GM19455 (cell line): ENCODE results near the gene CCR5AS.

ENCODE experiments used
- ATAC-seq: cut with Tn5 transposase; IDR thresholded peaks from one replicate; pipeline ENCODE4 v1.9.1; 2021; ENCODE audit not compliant: unreplicated experiment

Gene CCR5AS

GRCh38 chr3:46316206-46316605 lies 90.7 kb downstream of the CCR5AS start:
- ATAC-seq: no peak

DNA sequence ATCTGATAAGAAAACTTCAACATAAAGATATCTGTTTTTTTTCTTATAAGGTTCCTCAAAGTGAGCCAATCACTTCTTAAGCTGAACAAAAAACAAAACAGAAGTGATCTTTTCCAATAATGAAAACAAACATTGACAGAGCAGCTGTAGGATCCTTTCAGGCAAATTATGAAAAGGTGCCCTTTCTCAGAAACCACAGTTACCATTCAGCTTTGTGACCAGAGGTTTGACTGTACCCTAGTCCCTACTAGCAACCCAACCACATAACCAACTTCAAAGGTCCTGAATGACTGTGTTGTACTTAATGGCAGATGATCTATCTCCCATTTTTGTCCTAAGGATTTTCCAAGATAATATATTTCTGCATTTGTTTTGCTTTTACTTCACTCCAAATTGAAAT lies 92.3 kb downstream of the CCR5AS start:
- ATAC-seq: no peak
